SK-N-SH treated with all-trans-retinoic acid at 6 μM for 48 hours (cell line): ENCODE data around the gene GRIN3A.

Experiments used
- BACH2 ChIP-seq: fragments of 250-450 bp; sonication (Bioruptor Pico); IDR thresholded peaks from 2 replicates; pipeline ENCODE4 v1.9.0; 2021; ENCODE audit warnings: mild to moderate bottlenecking, borderline replicate concordance
- GLIS3 ChIP-seq: fragments of 250-450 bp; sonication (Bioruptor Pico); IDR thresholded peaks from 2 replicates; pipeline ENCODE4 v1.5.0; 2020; ENCODE audit warnings: mild to moderate bottlenecking, moderate library complexity
- OSR1 ChIP-seq: fragments of 250-450 bp; sonication (Bioruptor Pico); IDR thresholded peaks from 2 replicates; pipeline ENCODE4 v1.8.0; 2022; ENCODE audit warnings: moderate library complexity, mild to moderate bottlenecking, inconsistent platforms
- PPARA ChIP-seq: fragments of 250-450 bp; sonication (Bioruptor Pico); IDR thresholded peaks from 2 replicates; pipeline ENCODE4 v1.5.0; 2020; ENCODE audit warnings: mild to moderate bottlenecking, borderline replicate concordance
- ZNF565 ChIP-seq: fragments of 450-650 bp; formaldehyde crosslinking; conservative IDR thresholded peaks from 2 replicates; pipeline ENCODE4 v1.5.0; 2020; ENCODE audit warnings: low read depth, mild to moderate bottlenecking, moderate library complexity
- ZNF8 ChIP-seq: fragments of 450-650 bp; formaldehyde crosslinking; IDR thresholded peaks from 2 replicates; pipeline ENCODE4 v1.5.0; 2020; ENCODE audit warnings: mild to moderate bottlenecking, moderate library complexity
- TF ChIP-seq, protein P1 (sequence below): fragments of 250-450 bp; sonication (Bioruptor Pico); IDR thresholded peaks from 2 replicates; pipeline ENCODE4 v1.8.0; 2021; ENCODE audit warnings: low read depth, mild to moderate bottlenecking, moderate library complexity, borderline replicate concordance

DNA sequence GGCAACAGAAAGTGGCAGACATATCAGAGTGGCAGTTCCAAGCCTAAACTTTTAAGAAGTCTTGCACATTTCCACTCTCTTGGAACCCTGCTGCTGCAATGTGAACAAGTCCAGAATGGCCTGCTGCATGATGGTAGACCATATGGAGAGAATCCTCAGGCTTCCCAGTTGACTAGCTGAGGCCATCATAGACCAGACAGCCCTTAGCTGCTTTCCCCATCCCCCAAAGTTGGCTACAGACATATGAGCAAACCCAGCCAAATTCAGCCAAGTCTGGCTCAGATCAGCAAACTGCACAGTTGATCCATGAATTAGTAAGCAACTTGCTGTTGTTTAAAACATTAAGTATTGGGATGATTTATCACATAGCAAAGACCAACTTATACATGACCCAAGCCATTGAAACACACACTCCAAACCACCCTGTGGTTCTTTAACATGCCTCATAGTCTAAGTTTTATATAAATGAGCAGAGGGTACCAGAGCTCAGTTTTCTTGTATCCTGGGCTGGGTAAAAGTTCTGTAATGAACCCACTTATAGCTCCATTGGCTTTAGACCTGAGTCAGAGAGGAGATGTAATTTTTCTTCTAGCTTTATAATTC lies 163.6 kb downstream of the GRIN3A start:
- TF ChIP-seq ZNF565: no peak
- no peak for TF ChIP-seq PPARA (CRISPR knock-in tag)
- TF ChIP-seq BACH2 (CRISPR knock-in tag): no peak
- TF ChIP-seq ZNF8 (CRISPR knock-in tag): no peak
- no peak for TF ChIP-seq OSR1 (CRISPR knock-in tag)
- TF ChIP-seq, protein P1, sequence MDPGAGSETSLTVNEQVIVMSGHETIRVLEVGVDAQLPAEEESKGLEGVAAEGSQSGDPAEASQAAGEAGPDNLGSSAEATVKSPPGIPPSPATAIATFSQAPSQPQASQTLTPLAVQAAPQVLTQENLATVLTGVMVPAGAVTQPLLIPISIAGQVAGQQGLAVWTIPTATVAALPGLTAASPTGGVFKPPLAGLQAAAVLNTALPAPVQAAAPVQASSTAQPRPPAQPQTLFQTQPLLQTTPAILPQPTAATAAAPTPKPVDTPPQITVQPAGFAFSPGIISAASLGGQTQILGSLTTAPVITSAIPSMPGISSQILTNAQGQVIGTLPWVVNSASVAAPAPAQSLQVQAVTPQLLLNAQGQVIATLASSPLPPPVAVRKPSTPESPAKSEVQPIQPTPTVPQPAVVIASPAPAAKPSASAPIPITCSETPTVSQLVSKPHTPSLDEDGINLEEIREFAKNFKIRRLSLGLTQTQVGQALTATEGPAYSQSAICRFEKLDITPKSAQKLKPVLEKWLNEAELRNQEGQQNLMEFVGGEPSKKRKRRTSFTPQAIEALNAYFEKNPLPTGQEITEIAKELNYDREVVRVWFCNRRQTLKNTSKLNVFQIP (CRISPR knock-in tag): no peak
- TF ChIP-seq GLIS3: no peak
